BE2C (cell line): ENCODE results near the gene DTL.

Experiments used
- DNase-seq: peaks from one replicate; pipeline ENCODE4 v3.0.0-alpha.2; 2020
- H3K27me3 ChIP-seq: fragments of 250-450 bp; sonication (Bioruptor Pico); 2 replicates; pipeline ENCODE4 v1.5.1; 2020; ENCODE audit warnings: mild to moderate bottlenecking
- H3K36me3 ChIP-seq: fragments of 250-450 bp; sonication (Bioruptor Pico); 2 replicates; pipeline ENCODE4 v1.5.1; 2020; ENCODE audit warnings: mild to moderate bottlenecking
- H3K4me1 ChIP-seq: fragments of 250-450 bp; sonication (Bioruptor Pico); 2 replicates; pipeline ENCODE4 v1.5.1; 2020
- H3K4me3 ChIP-seq: 2 replicates; pipeline ENCODE4 v1.5.1; 2011; ENCODE audit warnings: low read depth, low read length
- H3K9me3 ChIP-seq: fragments of 250-450 bp; sonication (Bioruptor Pico); 2 replicates; pipeline ENCODE4 v1.5.1; 2020
- TF ChIP-seq, protein P1 (sequence below): IDR thresholded peaks from 2 replicates; pipeline ENCODE4 v1.5.1; 2012; ENCODE audit warnings: mild to moderate bottlenecking, low read depth, low read length

The DTL gene

DNA sequence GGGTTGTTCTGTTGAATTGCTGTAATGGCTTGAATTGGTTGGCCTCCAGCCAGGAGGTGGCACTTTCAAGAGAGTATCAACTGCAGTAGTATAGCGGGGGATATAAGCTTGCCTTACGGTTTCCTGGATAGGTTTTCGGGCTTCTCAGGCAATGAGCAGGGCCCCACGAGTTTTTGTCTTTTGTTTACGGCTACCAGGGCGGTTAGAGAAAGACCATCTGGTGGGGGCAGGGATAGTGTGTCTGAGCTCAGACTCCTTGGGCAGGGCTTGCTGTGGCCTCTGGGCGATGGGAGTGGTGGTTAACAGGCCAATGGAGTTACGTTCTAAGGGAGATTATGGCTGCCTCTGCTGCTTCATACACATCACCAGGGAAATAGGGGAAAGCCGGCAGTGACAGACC, 62.8 kb downstream of the DTL start:
- H3K36me3 ChIP-seq, result peaks cover 78% of the 10 kb centered on the region
- no peaks in the 10 kb centered on the region for H3K9me3 ChIP-seq
- H3K4me3 ChIP-seq, result no peak overlapping the region
- H3K27me3 ChIP-seq, result no peaks in the 10 kb centered on the region
- peaks cover 15% of the 10 kb centered on the region for H3K4me1 ChIP-seq
- DNase-seq, result peak; percentile 23
- TF ChIP-seq, protein P1, sequence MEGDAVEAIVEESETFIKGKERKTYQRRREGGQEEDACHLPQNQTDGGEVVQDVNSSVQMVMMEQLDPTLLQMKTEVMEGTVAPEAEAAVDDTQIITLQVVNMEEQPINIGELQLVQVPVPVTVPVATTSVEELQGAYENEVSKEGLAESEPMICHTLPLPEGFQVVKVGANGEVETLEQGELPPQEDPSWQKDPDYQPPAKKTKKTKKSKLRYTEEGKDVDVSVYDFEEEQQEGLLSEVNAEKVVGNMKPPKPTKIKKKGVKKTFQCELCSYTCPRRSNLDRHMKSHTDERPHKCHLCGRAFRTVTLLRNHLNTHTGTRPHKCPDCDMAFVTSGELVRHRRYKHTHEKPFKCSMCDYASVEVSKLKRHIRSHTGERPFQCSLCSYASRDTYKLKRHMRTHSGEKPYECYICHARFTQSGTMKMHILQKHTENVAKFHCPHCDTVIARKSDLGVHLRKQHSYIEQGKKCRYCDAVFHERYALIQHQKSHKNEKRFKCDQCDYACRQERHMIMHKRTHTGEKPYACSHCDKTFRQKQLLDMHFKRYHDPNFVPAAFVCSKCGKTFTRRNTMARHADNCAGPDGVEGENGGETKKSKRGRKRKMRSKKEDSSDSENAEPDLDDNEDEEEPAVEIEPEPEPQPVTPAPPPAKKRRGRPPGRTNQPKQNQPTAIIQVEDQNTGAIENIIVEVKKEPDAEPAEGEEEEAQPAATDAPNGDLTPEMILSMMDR, result no peak

GRCh38 chr1:212098771-212099170, 63.2 kb downstream of the DTL start:
- Histone ChIP-seq H3K4me3 (no peak overlapping the region), H3K27me3 (no peaks in the 10 kb centered on the region), H3K36me3 (peaks cover 76% of the 10 kb centered on the region), H3K4me1 (peaks cover 19% of the 10 kb centered on the region), H3K9me3 (no peaks in the 10 kb centered on the region)
- no peak for DNase-seq
- TF ChIP-seq, protein P1, result no peak

GRCh38 chr1:212101251-212101650, 65.7 kb downstream of the DTL start:
- no peaks in the 10 kb centered on the region for H3K27me3 ChIP-seq
- H3K4me3 ChIP-seq, result no peak overlapping the region
- no peaks in the 10 kb centered on the region for H3K9me3 ChIP-seq
- TF ChIP-seq, protein P1, result no peak
- DNase-seq, result no peak
- H3K4me1 ChIP-seq, result peaks cover 33% of the 10 kb centered on the region
- H3K36me3 ChIP-seq, result peaks cover 63% of the 10 kb centered on the region

- no peaks in the 10 kb centered on the region for H3K27me3 ChIP-seq
- H3K4me3 ChIP-seq, result no peak overlapping the region
- no peak for DNase-seq
- peaks cover 33% of the 10 kb centered on the region for H3K4me1 ChIP-seq
- H3K36me3 ChIP-seq, result peaks cover 63% of the 10 kb centered on the region
- H3K9me3 ChIP-seq, result no peaks in the 10 kb centered on the region
- TF ChIP-seq, protein P1, result no peak
Measured at GRCh38 chr1:212101735-212102134, 66.2 kb downstream of the DTL start.

DNA sequence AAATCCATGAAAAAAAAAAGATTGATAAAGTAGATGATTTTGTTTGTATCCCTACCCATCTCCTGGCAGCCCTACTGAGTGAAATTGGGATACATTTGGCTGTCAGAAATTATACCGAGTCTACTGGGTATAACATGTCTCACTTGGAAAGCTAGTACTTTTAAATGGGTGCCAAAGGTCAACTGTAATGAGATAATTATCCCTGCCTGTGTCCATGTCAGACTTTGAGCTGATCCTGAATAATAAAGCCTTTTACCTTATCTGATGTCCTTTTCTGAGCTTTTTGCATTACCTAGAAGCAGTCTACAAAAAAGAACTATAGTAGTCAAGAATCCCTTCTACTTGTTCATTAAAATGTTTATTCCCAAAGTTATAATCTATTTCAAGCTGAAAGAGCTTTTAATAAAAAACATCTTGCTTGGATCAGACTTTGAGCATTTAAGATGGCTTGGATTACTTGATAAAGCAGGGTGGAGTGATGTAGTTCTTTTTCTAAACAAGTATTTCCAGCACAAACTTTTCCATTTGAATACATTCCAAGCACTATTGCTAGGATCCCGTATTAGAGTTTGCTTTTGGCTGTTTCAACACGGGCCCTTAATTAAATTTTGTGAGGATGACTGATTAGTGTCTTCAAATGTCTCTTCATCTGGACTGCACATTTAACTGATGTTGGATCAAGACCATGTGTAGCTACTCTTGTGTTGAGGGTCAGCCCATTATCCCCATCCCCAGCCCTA, 69.2 kb downstream of the DTL start:
- Histone ChIP-seq H3K27me3 (no peaks in the 10 kb centered on the region), H3K9me3 (no peaks in the 10 kb centered on the region), H3K36me3 (peaks cover 55% of the 10 kb centered on the region), H3K4me1 (peaks cover 25% of the 10 kb centered on the region), H3K4me3 (no peak overlapping the region)
- no peak for DNase-seq
- TF ChIP-seq, protein P1, result no peak

- H3K4me3 ChIP-seq, result no peak overlapping the region
- H3K27me3 ChIP-seq, result no peaks in the 10 kb centered on the region
- H3K36me3 ChIP-seq, result peaks cover 42% of the 10 kb centered on the region
- H3K9me3 ChIP-seq, result no peaks in the 10 kb centered on the region
- DNase-seq, result no peak
- peaks cover 25% of the 10 kb centered on the region for H3K4me1 ChIP-seq
- TF ChIP-seq, protein P1, result no peak
Measured at GRCh38 chr1:212106286-212106792, 70.8 kb downstream of the DTL start.
